Measurements from ENCODE around the gene NHS. TPM values are rescaled to one million over a fixed set of nuclear protein-coding genes. Genes with fewer than 3 reads are reported as not detected.
A peak's percentile ranks its signal among the peaks of the same experiment; 100 is the strongest.

NHS gene
- total RNA-seq, 1 donor from 2014 or later: 12.1 TPM

GRCh38 chrX:17656035-17656418 is 281.0 kb downstream of the NHS start:
- Mint-ChIP-seq H3K36me3 (no peaks in the 10 kb centered on the region), H3K9me3 (no peaks in the 10 kb centered on the region), H3K4me3 (peak overlapping the region; percentile 90), H3K27me3 (ENCODE audit: insufficient read depth, low read depth) (peaks cover 14% of the 10 kb centered on the region), H3K4me1 (peaks cover 12% of the 10 kb centered on the region), H3K27ac (no peak overlapping the region)
- DNase-seq (ENCODE audit: low spot score): peak; percentile 36
- no peak overlapping the region for H3K9ac ChIP-seq
- H3K27me3 ChIP-seq: peaks cover 42% of the 10 kb centered on the region
- H3K27ac ChIP-seq: no peak overlapping the region
- peaks cover 17% of the 10 kb centered on the region for H4K20me1 ChIP-seq (ENCODE audit: low read depth)
- H3K36me3 ChIP-seq: no peaks in the 10 kb centered on the region
- H3K4me1 ChIP-seq: no peaks in the 10 kb centered on the region
- H3K79me2 ChIP-seq (ENCODE audit: low read depth): no peaks in the 10 kb centered on the region
- H2AFZ ChIP-seq (replicated peaks): no peak overlapping the region
- peak overlapping the region; percentile 84 for H3K4me2 ChIP-seq
- no peaks in the 10 kb centered on the region for H3F3A ChIP-seq (ENCODE audit: low read depth)
- H3K4me3 ChIP-seq: peak overlapping the region; percentile 56
- no peaks in the 10 kb centered on the region for H3K9me3 ChIP-seq (ENCODE audit: low read depth)
- TF ChIP-seq EZH2phosphoT487 (IDR thresholded peaks at IDR 0.05) (no peak), EZH2 (IDR thresholded peaks at IDR 0.05) (no peak), CTCF (IDR thresholded peaks at IDR 0.05) (no peak)

- TF ChIP-seq EZH2phosphoT487 (IDR thresholded peaks at IDR 0.05) (no peak), EZH2 (IDR thresholded peaks at IDR 0.05) (no peak), CTCF (IDR thresholded peaks at IDR 0.05) (no peak)
- Histone ChIP-seq H3K79me2 (ENCODE audit: low read depth) (no peaks in the 10 kb centered on the region), H2AFZ (replicated peaks) (no peak overlapping the region), H3K9ac (no peak overlapping the region), H3K27ac (no peak overlapping the region), H3K27me3 (peaks cover 42% of the 10 kb centered on the region), H3F3A (ENCODE audit: low read depth) (no peaks in the 10 kb centered on the region), H4K20me1 (ENCODE audit: low read depth) (peaks cover 17% of the 10 kb centered on the region), H3K4me3 (peak overlapping the region; percentile 56), H3K4me2 (peak overlapping the region; percentile 84), H3K9me3 (ENCODE audit: low read depth) (no peaks in the 10 kb centered on the region), H3K4me1 (no peaks in the 10 kb centered on the region), H3K36me3 (no peaks in the 10 kb centered on the region)
- Mint-ChIP-seq H3K27me3 (ENCODE audit: insufficient read depth, low read depth) (peaks cover 12% of the 10 kb centered on the region), H3K4me1 (peaks cover 12% of the 10 kb centered on the region), H3K27ac (no peak overlapping the region), H3K9me3 (no peaks in the 10 kb centered on the region), H3K4me3 (peak overlapping the region; percentile 81), H3K36me3 (no peaks in the 10 kb centered on the region)
- DNase-seq (ENCODE audit: low spot score): no peak
Observed at GRCh38 chrX:17656556-17656955, 281.6 kb downstream of the NHS start.

GRCh38 chrX:17662391-17662790 is 287.4 kb downstream of the NHS start:
- no peaks in the 10 kb centered on the region for H3K79me2 ChIP-seq (ENCODE audit: low read depth)
- no peak overlapping the region for H3K4me2 ChIP-seq
- Mint-ChIP-seq H3K27ac (no peak overlapping the region), H3K9me3 (no peaks in the 10 kb centered on the region), H3K4me1 (no peaks in the 10 kb centered on the region), H3K36me3 (no peaks in the 10 kb centered on the region), H3K4me3 (no peak overlapping the region), H3K27me3 (ENCODE audit: insufficient read depth, low read depth) (peaks cover 9% of the 10 kb centered on the region)
- no peaks in the 10 kb centered on the region for H3K4me1 ChIP-seq
- no peak for DNase-seq (ENCODE audit: low spot score)
- no peak overlapping the region for H3K4me3 ChIP-seq
- H3K27ac ChIP-seq: no peak overlapping the region
- H2AFZ ChIP-seq (replicated peaks): no peak overlapping the region
- H4K20me1 ChIP-seq (ENCODE audit: low read depth): no peaks in the 10 kb centered on the region
- peaks cover 3% of the 10 kb centered on the region for H3K9me3 ChIP-seq (ENCODE audit: low read depth)
- H3F3A ChIP-seq (ENCODE audit: low read depth): no peaks in the 10 kb centered on the region
- TF ChIP-seq EZH2 (IDR thresholded peaks at IDR 0.05): no peak
- H3K9ac ChIP-seq: no peak overlapping the region
- peaks cover 2% of the 10 kb centered on the region for H3K27me3 ChIP-seq
- H3K36me3 ChIP-seq: no peaks in the 10 kb centered on the region

- Histone ChIP-seq H3K27me3 (no peaks in the 10 kb centered on the region), H3K4me3 (no peak overlapping the region), H3F3A (ENCODE audit: low read depth) (no peaks in the 10 kb centered on the region), H3K4me1 (no peaks in the 10 kb centered on the region), H3K79me2 (ENCODE audit: low read depth) (no peaks in the 10 kb centered on the region), H3K4me2 (no peak overlapping the region), H3K9me3 (ENCODE audit: low read depth) (no peaks in the 10 kb centered on the region), H4K20me1 (ENCODE audit: low read depth) (no peaks in the 10 kb centered on the region), H3K27ac (no peak overlapping the region), H2AFZ (replicated peaks) (no peak overlapping the region), H3K9ac (no peak overlapping the region), H3K36me3 (no peaks in the 10 kb centered on the region)
- no peak for DNase-seq (ENCODE audit: low spot score)
- TF ChIP-seq EZH2 (IDR thresholded peaks at IDR 0.05) (no peak), CTCF (IDR thresholded peaks at IDR 0.05) (no peak), EZH2phosphoT487 (IDR thresholded peaks at IDR 0.05) (no peak)
- Mint-ChIP-seq H3K9me3 (peaks cover 4% of the 10 kb centered on the region), H3K36me3 (peaks cover 2% of the 10 kb centered on the region), H3K4me3 (no peak overlapping the region), H3K27me3 (ENCODE audit: insufficient read depth, low read depth) (peaks cover 5% of the 10 kb centered on the region), H3K4me1 (no peaks in the 10 kb centered on the region), H3K27ac (no peak overlapping the region)
Observed at GRCh38 chrX:17668929-17669328, 293.9 kb downstream of the NHS start.

All from neural progenitor cell (in vitro differentiated cells).